Progenitor cell of endocrine pancreas (in vitro differentiated cells): ENCODE measurements around the gene FBF1. TPM values are rescaled to one million over a fixed set of nuclear protein-coding genes. Genes with fewer than 3 reads are reported as not detected.
"Not testable (repeated sequence)": the region's sequence is repeated elsewhere in the genome, so short reads cannot be mapped to it uniquely, and the experiment has no call there.

Source experiments
- DNase-seq: peaks from one replicate; pipeline ENCODE4 v3.0.0; 2021; ENCODE audit warnings: low spot score; ENCODE audit not compliant: unreplicated experiment
- H3K27ac Mint-ChIP-seq: 2 replicates; pipeline ENCODE4 v1.8.0; 2021; ENCODE audit warnings: mild to moderate bottlenecking, moderate library complexity, mixed read lengths
- H3K27me3 Mint-ChIP-seq: 2 replicates; pipeline ENCODE4 v1.8.0; 2021; ENCODE audit warnings: mixed read lengths
- H3K36me3 Mint-ChIP-seq: 2 replicates; pipeline ENCODE4 v1.8.0; 2022; ENCODE audit warnings: mixed read lengths; ENCODE audit not compliant: insufficient read depth
- H3K4me1 Mint-ChIP-seq: 2 replicates; pipeline ENCODE4 v1.8.0; 2021; ENCODE audit warnings: low read depth, mixed read lengths
- H3K4me3 Mint-ChIP-seq: 2 replicates; pipeline ENCODE4 v1.8.0; 2021; ENCODE audit warnings: low read depth, mild to moderate bottlenecking, moderate library complexity, mixed read lengths
- H3K9me3 Mint-ChIP-seq: 2 replicates; pipeline ENCODE4 v1.8.0; 2021; ENCODE audit warnings: low read depth, mixed read lengths
- CTCF ChIP-seq: fragments of 200-600 bp; sonication (generic); IDR thresholded peaks from one replicate; pipeline ENCODE4 v1.5.0; 2021; ENCODE audit warnings: antibody characterized with exemption, mild to moderate bottlenecking; ENCODE audit not compliant: unreplicated experiment
- total RNA-seq: library from RNA; stranded (reverse); gene quantifications from 2 replicates; pipeline ENCODE4 v1.2.1, GENCODE V29; 2021

FBF1 gene
- total RNA-seq, 1 donor from 2014 or later: 29.9 TPM

GRCh38 chr17:75980188-75981018 lies 39.6 kb upstream of the FBF1 start:
- H3K4me3 Mint-ChIP-seq: peak overlapping the region; percentile 89
- peaks cover 52% of the 10 kb centered on the region for H3K4me1 Mint-ChIP-seq
- DNase-seq: no peak
- no peaks in the 10 kb centered on the region for H3K9me3 Mint-ChIP-seq
- H3K27ac Mint-ChIP-seq: peak overlapping the region; percentile 99
- peaks cover 14% of the 10 kb centered on the region for H3K36me3 Mint-ChIP-seq
- no peak for TF ChIP-seq CTCF
- no peaks in the 10 kb centered on the region for H3K27me3 Mint-ChIP-seq

GRCh38 chr17:75979705-75980187 lies 38.9 kb upstream of the FBF1 start:
- Mint-ChIP-seq H3K27me3 (no peaks in the 10 kb centered on the region), H3K9me3 (no peaks in the 10 kb centered on the region), H3K36me3 (peaks cover 14% of the 10 kb centered on the region), H3K4me3 (peak overlapping the region; percentile 89), H3K27ac (peak overlapping the region; percentile 99), H3K4me1 (peaks cover 52% of the 10 kb centered on the region)
- no peak for DNase-seq
- TF ChIP-seq CTCF: no peak

- TF ChIP-seq CTCF: peak; percentile 47
- H3K4me3 Mint-ChIP-seq: peak within 1 kb of the TSS; percentile 89
- peak within 1 kb of the TSS; percentile 99 for H3K27ac Mint-ChIP-seq
- peaks cover 16% of the 10 kb centered on the region for H3K36me3 Mint-ChIP-seq
- peak; percentile 91 for DNase-seq
- H3K9me3 Mint-ChIP-seq: no peaks in the 10 kb centered on the region
- peaks cover 53% of the 10 kb centered on the region for H3K4me1 Mint-ChIP-seq
- H3K27me3 Mint-ChIP-seq: no peaks in the 10 kb centered on the region
Observed at GRCh38 chr17:75978938-75979704, 38.3 kb upstream of the FBF1 start, which contains the start of the genes ACOX1 and TEN1. TSS of gene ACOX1 (minus strand) at chr17:75979166. CDS start at chr17:75979073, 93 bp downstream. TSS of gene TEN1 (plus strand) at chr17:75979240. CDS start at chr17:75986193, 6,953 bp downstream.

GRCh38 chr17:75976175-75976848 lies 35.5 kb upstream of the FBF1 start:
- no peak for TF ChIP-seq CTCF
- peak overlapping the region; percentile 65 for H3K4me3 Mint-ChIP-seq
- no peak for DNase-seq
- H3K27me3 Mint-ChIP-seq: no peaks in the 10 kb centered on the region
- peaks cover 40% of the 10 kb centered on the region for H3K4me1 Mint-ChIP-seq
- no peaks in the 10 kb centered on the region for H3K9me3 Mint-ChIP-seq
- H3K27ac Mint-ChIP-seq: peak overlapping the region; percentile 81
- H3K36me3 Mint-ChIP-seq: peaks cover 24% of the 10 kb centered on the region

GRCh38 chr17:75975757-75976174 lies 34.9 kb upstream of the FBF1 start:
- no peak for DNase-seq
- H3K9me3 Mint-ChIP-seq: no peaks in the 10 kb centered on the region
- H3K4me1 Mint-ChIP-seq: peaks cover 36% of the 10 kb centered on the region
- no peak for TF ChIP-seq CTCF
- peak overlapping the region; percentile 65 for H3K4me3 Mint-ChIP-seq
- peaks cover 26% of the 10 kb centered on the region for H3K36me3 Mint-ChIP-seq
- H3K27ac Mint-ChIP-seq: peak overlapping the region; percentile 81
- H3K27me3 Mint-ChIP-seq: no peaks in the 10 kb centered on the region

- DNase-seq, H3K4me3 Mint-ChIP-seq, H3K9me3 Mint-ChIP-seq, H3K27me3 Mint-ChIP-seq: not testable (repeated sequence)
- Mint-ChIP-seq H3K4me1 (peaks cover 34% of the 10 kb centered on the region), H3K36me3 (peaks cover 27% of the 10 kb centered on the region), H3K27ac (peak overlapping the region; percentile 77)
Observed at GRCh38 chr17:75975187-75975586, 34.3 kb upstream of the FBF1 start.
